ENCODE data around the gene RNF187.

- TF ChIP-seq CTCF (conservative IDR thresholded peaks at IDR 0.05; ENCODE audit: low read length) (no peak), EZH2phosphoT487 (IDR thresholded peaks at IDR 0.05; ENCODE audit: borderline replicate concordance) (no peak)
Measured at GRCh38 chr1:228530951-228531731, 44.0 kb downstream of the RNF187 start.
